Activated CD4-positive, alpha-beta T cell treated with anti-CD3 and anti-CD28 coated beads, Interleukin-2, amount 50 U/mL, for 1 hour (primary cell): ENCODE measurements around the gene TRIM27.
"Not testable (repeated sequence)": the region's sequence is repeated elsewhere in the genome, so short reads cannot be mapped to it uniquely, and the experiment has no call there.

Source experiments
- DNase-seq: peaks from one replicate; pipeline ENCODE4 v3.0.0-alpha.2; 2020

Gene TRIM27

GRCh38 chr6:28941684-28942448 lies 18.1 kb upstream of the TRIM27 start:
- no peak for DNase-seq

- peak; percentile 63 for DNase-seq
Observed at GRCh38 chr6:28940858-28941683, 17.3 kb upstream of the TRIM27 start.

GRCh38 chr6:28940294-28940857 lies 16.6 kb upstream of the TRIM27 start:
- peak; percentile 25 for DNase-seq

GRCh38 chr6:28933069-28933468 lies 9.3 kb upstream of the TRIM27 start:
- DNase-seq, result no peak

DNA sequence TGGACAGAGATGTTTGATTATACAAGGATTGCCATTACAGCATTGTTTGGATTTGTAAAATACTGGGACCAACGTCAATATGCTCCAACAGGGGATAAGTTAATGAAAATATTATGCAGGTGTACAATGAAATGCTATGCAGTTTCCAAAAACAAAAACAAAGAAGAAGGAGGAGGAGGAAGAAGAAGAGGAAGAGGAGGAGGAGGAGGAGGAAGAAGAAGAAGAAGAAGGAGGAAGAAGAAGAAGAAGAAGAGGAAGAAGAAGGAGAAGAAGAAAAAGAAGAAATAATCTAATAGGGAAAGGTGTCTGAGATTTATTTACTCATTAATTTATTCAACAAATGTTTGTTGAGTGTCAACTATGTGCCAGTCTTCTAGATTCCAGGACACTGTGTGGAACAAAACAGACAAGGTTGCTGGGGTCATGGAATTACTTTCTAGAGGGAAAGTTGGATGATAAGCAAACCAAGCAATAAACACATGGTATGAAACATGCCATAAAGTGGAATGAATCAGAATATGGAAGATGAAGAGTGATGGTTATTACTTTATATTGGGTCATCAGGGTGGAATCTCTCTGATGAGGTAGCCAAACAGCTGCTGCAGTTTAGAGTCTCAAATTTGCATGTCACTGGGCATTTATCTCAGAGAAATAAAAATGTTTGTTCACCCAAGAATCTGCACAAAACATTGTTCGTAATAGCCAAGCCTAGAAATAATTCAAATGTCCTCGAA lies 6.3 kb upstream of the TRIM27 start:
- DNase-seq, result no peak

GRCh38 chr6:28929339-28929738 lies 5.6 kb upstream of the TRIM27 start:
- not testable (repeated sequence) for DNase-seq

DNA sequence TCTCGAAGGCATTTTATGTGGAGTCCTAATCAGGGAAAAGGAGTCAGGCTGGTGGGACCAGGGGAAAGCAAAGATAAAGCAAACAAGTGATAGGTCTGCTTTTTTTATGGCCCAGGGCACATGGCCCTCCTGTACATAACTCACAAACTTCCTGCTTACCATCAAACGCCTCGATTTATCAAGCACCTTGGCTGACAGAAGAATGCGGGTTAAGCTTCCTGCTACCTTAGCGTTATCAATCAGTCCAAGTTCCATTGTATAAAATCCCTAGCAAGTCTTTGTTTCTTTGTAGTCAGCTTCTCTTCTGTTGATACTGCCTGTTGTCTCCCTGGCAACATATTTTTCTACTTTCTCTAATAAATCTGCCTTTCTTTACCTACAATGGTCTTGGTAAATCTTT lies 4.1 kb upstream of the TRIM27 start:
- DNase-seq, result no peak

DNA sequence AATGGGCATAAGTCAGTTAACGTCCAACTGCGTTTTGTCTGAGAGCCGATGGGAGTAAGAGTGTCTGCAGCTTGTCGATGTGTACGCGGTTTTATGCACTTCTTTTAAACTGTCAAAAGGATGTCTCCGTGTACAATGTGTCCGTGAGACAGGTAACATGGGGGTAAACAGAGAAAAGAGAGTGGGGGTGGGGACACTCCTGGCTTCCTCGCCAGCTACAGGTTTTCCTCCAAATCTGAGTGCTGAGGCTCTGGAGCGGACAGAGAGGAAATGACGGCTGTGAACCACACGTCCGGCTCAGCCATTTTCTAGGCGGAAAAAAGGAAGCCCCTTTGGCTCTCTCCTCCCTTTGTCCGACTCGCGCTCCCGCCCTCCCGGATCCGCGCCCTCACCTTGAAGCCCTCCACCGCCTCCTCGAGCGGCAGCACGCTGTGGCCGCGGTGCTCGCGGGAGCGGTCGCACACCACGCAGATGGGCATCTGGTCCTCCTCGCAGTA lies 916 bp downstream of the TRIM27 start:
- DNase-seq, result no peak

DNA sequence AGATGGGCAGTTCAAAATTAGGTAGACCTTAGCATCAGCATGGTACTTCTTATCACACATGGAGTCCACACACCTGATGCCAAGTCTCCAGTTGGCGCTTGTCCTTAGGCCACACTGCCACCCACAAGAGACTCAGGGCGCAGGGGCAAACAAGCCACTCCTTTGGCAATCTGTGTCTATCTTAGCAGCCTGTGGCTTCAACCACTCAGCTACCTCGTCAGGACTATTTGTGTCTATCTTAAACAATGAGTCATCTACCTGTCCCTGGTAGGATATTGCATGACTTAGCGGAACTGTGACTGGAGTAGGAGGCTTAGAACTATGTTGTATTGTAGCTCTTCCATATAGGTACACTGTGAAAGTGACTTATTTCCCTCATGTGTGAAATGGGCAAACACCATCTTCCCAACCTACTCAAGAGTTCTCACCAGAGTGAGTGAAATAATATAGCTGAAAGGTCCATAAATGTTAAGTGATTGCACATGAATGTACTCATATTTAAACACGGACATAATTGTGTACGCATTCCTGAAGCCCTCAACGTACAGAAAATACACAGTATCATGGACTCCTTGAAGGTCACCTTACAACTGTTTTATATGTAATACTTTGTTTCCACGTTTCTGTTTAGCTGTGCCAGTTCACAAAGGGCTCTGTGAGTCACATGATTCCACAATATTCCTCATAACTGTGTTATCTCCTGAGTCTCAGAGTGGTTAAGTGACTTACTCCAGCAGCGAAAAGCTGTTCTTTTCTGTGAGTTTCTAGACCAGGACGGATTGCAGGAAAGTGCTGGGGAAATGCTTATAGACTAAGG lies 1.6 kb downstream of the TRIM27 start:
- DNase-seq, result peak; percentile 14

GRCh38 chr6:28920281-28920680 lies 3.5 kb downstream of the TRIM27 start:
- DNase-seq, result no peak

- no peak for DNase-seq
Observed at GRCh38 chr6:28914941-28915340, 8.8 kb downstream of the TRIM27 start.

GRCh38 chr6:28910901-28911690 lies 12.7 kb downstream of the TRIM27 start:
- no peak for DNase-seq

DNA sequence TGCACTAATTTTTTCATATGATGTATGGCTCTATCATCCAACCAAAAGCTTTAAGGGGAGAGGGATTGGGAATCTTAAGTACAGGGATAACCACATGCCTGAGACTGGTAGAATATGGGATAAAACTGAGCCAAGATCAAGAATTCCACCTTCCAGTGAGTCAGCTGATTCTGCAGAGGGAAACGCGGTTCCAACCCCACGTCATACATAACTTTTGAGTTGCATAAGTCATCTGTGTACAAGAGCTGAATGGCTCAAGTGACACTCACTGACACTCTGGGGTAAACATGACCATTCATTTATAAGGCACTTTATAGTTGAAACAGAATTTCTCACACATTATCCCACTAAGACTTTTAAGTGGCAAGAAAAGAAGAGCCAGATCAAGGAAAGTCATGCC lies 16.4 kb downstream of the TRIM27 start:
- no peak for DNase-seq

GRCh38 chr6:28906669-28907068 lies 17.1 kb downstream of the TRIM27 start:
- no peak for DNase-seq

GRCh38 chr6:28903686-28904085 lies 20.1 kb downstream of the TRIM27 start:
- DNase-seq, result no peak

GRCh38 chr6:28901831-28902230 lies 22.0 kb downstream of the TRIM27 start:
- no peak for DNase-seq

DNA sequence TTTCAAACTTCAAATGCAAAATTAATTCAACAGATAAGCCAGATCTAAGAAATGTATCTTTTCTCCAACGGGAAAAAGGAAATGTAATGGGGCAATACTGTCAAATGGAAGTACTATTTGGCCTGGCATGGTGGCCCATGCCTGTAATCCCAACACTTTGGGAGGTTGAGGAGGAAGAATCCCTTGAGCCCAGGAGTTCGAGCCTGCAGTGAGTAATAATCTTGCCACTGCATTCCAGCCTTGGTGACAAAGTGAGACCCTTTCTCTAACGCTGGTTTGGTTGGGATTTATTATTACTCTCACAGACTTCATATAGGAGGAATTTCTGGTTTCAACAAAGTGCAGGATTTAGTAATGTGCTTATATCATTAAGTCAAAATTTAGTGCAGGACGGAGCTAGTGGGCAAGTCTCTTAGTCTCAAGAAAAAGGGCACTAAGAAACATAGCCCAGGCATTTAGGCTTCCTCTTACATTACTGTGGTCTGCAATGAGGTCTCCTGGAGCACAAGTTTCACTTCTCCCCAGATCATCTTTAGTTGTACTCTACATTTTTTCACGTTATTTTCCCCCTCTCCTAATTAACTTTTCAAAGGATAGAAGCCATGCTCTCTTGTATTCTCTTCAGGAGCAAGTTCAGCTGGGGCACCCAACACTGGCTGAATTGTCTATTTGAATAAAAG lies 23.1 kb downstream of the TRIM27 start:
- no peak for DNase-seq

GRCh38 chr6:28898710-28898965 lies 25.1 kb downstream of the TRIM27 start:
- no peak for DNase-seq

DNA sequence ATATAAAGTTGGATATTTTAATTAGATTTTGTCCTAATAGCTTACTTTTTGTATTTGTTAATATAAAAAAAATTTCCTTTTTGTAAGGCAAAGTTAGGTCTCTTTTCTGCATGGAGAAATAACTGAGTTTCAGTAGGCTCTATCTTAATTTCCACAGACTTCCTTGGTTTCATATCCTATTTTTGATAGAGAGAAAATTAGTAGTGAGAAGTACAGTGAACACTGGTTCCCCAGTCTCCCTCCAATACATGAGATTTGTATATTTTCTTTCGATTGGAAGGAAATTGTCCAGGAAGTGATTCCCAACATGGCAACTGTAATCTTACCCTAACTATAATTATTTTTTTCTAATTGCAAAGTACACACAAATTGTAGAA lies 26.4 kb downstream of the TRIM27 start:
- DNase-seq, result no peak

DNA sequence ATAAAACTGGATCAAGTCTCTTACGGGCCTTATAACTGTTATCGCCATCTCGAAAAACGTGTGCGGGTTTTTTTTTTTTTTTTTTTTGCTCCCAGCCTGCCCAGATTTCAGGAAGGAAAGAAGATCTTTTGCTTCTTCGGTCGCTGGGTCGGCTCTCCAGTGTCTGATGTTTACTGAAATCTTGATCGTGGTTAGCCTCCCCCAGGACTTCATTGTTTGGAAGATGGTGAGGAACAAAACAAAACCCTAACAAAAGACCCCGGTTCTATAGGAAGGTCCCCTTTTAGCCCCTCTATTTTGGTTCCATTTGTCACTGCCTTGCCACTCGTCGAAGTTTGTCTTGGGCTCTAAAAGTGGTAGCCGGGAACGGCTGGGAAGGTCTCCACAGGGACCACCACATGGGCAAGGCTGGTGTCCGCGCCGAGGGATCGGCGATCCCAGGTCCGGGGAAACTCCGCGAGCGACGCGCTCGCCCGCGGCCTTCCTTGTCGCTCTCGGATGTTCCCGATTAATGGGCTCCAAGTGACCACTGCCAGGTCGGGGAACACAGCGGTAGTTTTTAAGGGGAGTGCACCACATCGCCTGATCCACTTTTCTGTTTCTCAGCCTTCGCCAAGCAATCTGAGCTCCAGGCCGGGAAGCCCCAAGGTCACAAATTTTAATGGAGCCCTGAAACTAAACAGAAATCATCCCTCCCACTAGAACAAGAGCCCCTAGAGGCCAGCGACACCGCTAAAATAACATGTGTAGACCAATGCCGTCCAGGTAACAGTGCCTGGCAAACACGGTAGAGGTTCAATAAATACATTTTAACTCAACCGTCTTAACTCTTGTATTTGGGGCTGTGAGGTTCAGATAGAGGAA lies 27.0 kb downstream of the TRIM27 start:
- peak; percentile 41 for DNase-seq
